Esophagus (tissue), 2 donors: ENCODE data around the gene RNF144B. TPM values are rescaled to one million over a fixed set of nuclear protein-coding genes. Genes with fewer than 3 reads are reported as not detected.
A peak's percentile ranks its signal among the peaks of the same experiment; 100 is the strongest.

Experiments
- H3K27ac ChIP-seq, 2 donors: one replicate each; pipeline ENCODE4 v1.5.1; 2013; ENCODE audit warnings: low read depth in 2 of 2, mild to moderate bottlenecking in 2 of 2, inconsistent platforms in 1 of 2, low read length in 1 of 2, moderate library complexity in 1 of 2
- H3K27me3 ChIP-seq, 2 donors: one replicate each; pipeline ENCODE4 v1.6.1; 2013; ENCODE audit warnings: low read length in 2 of 2, control low read depth in 1 of 2, mild to moderate bottlenecking in 1 of 2; ENCODE audit not compliant: insufficient read depth in 2 of 2, control insufficient read depth in 1 of 2
- H3K36me3 ChIP-seq, 2 donors: one replicate each; pipeline ENCODE4 v1.6.1; 2013; ENCODE audit warnings: low read length in 1 of 2; ENCODE audit not compliant: control insufficient read depth in 2 of 2, insufficient read depth in 2 of 2
- H3K4me1 ChIP-seq, 2 donors: one replicate each; pipeline ENCODE4 v1.6.1; 2013; ENCODE audit warnings: low read length in 1 of 2; ENCODE audit not compliant: control insufficient read depth in 2 of 2, insufficient read depth in 2 of 2
- H3K4me3 ChIP-seq, 2 donors: one replicate each; pipeline ENCODE4 v1.5.1; 2013; ENCODE audit warnings: low read length in 2 of 2, mild to moderate bottlenecking in 2 of 2, low read depth in 1 of 2, moderate library complexity in 1 of 2
- H3K9me3 ChIP-seq, 2 donors: one replicate each; pipeline ENCODE4 v1.6.1; 2013; ENCODE audit warnings: mild to moderate bottlenecking in 2 of 2, low read depth in 1 of 2, low read length in 1 of 2, moderate library complexity in 1 of 2; ENCODE audit not compliant: control insufficient read depth in 2 of 2, insufficient read depth in 1 of 2
- WGBS, 2 donors: extraction: QIAGEN DNeasy Blood & Tissue Kit; methylation state at CpG; one replicate each; pipeline ENCODE4 v1.1.7; 2013; 5-methylcytosine and 5-hydroxymethylcytosine counted together
- polyA plus RNA-seq, 2 donors: library from polyadenylated mRNA; stranded (reverse); fragments of 200-250 nt; gene quantifications; one replicate each; pipeline ENCODE4 v1.2.3, GENCODE V29; 2013
- donor health status: healthy with polysubstance abuse.
- donor health status: Bipolar disorder and iron deficiency.

Gene RNF144B
- polyA plus RNA-seq, 2 donors, result 5.4 to 6.5 TPM

GRCh38 chr6:18496462-18496861 lies 109.3 kb downstream of the RNF144B start:
- 59 to 62% methylated on average over 3 of the region's 3 CpGs for WGBS, 2 donors
- Histone ChIP-seq H3K9me3 (no peaks in the 10 kb centered on the region), H3K36me3 (peaks cover 0 to 3% of the 10 kb centered on the region in 2 donors), H3K27me3 (no peaks in the 10 kb centered on the region), H3K4me3 (no peak overlapping the region), H3K27ac (no peak overlapping the region), H3K4me1 (peaks cover 0 to under 1% of the 10 kb centered on the region in 2 donors)

GRCh38 chr6:18497006-18497405 lies 109.9 kb downstream of the RNF144B start:
- H3K4me3 ChIP-seq, result no peak overlapping the region
- H3K9me3 ChIP-seq, result no peaks in the 10 kb centered on the region
- peaks cover 0 to 3% of the 10 kb centered on the region in 2 donors for H3K36me3 ChIP-seq
- 84 to 90% methylated on average over 2 of the region's 2 CpGs for WGBS, 2 donors
- H3K4me1 ChIP-seq, result no peaks in the 10 kb centered on the region
- no peaks in the 10 kb centered on the region for H3K27me3 ChIP-seq
- H3K27ac ChIP-seq, result no peak overlapping the region

DNA sequence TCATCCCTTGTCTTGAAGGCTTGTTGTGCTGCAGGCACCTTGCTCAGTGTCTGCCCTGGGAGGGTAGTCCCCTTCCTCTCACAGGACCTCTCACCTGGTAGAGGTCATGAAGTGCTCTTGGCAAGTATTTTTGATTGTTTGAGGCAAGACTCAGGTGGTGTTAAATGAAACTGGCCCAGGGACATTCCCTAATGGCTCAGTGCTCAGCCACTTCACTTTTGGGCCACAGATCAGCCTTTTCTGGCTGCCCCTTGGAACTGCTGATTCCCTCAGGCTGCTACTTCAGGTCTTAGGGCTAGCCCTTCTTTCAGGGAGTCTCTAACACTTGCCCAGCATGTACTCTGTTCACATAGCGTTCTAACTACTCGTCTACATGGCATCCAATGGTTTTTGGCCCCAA lies 111.3 kb downstream of the RNF144B start:
- H3K36me3 ChIP-seq, result peaks cover 0 to 3% of the 10 kb centered on the region in 2 donors
- 72 to 83% methylated on average over 2 of the region's 2 CpGs for WGBS, 2 donors
- peaks cover 0 to 2% of the 10 kb centered on the region in 2 donors for H3K4me1 ChIP-seq
- no peak overlapping the region for H3K27ac ChIP-seq
- H3K4me3 ChIP-seq, result no peak overlapping the region
- no peaks in the 10 kb centered on the region for H3K27me3 ChIP-seq
- no peaks in the 10 kb centered on the region for H3K9me3 ChIP-seq

GRCh38 chr6:18500921-18501662 lies 113.9 kb downstream of the RNF144B start:
- Histone ChIP-seq H3K36me3 (peaks cover 0 to 3% of the 10 kb centered on the region in 2 donors), H3K27me3 (no peaks in the 10 kb centered on the region), H3K9me3 (no peaks in the 10 kb centered on the region), H3K27ac (no peak overlapping the region), H3K4me1 (peaks cover 0 to 3% of the 10 kb centered on the region in 2 donors), H3K4me3 (no peak overlapping the region)
- WGBS, 2 donors, result 92 to 94% methylated on average over 12 of the region's 12 CpGs

- Histone ChIP-seq H3K4me3 (no peak overlapping the region), H3K9me3 (no peaks in the 10 kb centered on the region), H3K36me3 (peaks cover 0 to 3% of the 10 kb centered on the region in 2 donors), H3K27me3 (no peaks in the 10 kb centered on the region), H3K4me1 (peaks cover 0 to 3% of the 10 kb centered on the region in 2 donors), H3K27ac (no peak overlapping the region)
- WGBS, 2 donors, result 38 to 46% methylated on average over 4 of the region's 4 CpGs
Measured at GRCh38 chr6:18501663-18502013, 114.5 kb downstream of the RNF144B start.

GRCh38 chr6:18503206-18503592 lies 116.0 kb downstream of the RNF144B start:
- Histone ChIP-seq H3K27ac (peak overlapping the region in 1 of 2 donors; percentile 13), H3K9me3 (no peaks in the 10 kb centered on the region), H3K4me1 (peaks cover 0 to 3% of the 10 kb centered on the region in 2 donors), H3K4me3 (no peak overlapping the region), H3K27me3 (no peaks in the 10 kb centered on the region), H3K36me3 (peaks cover 0 to 3% of the 10 kb centered on the region in 2 donors)

- peaks cover 0 to 3% of the 10 kb centered on the region in 2 donors for H3K4me1 ChIP-seq
- no peaks in the 10 kb centered on the region for H3K9me3 ChIP-seq
- WGBS, 2 donors, result 26 to 31% methylated on average over 11 of the region's 11 CpGs
- H3K36me3 ChIP-seq, result peaks cover 0 to 3% of the 10 kb centered on the region in 2 donors
- no peaks in the 10 kb centered on the region for H3K27me3 ChIP-seq
- peak overlapping the region in 1 of 2 donors; percentile 13 for H3K27ac ChIP-seq
- H3K4me3 ChIP-seq, result peak overlapping the region in 1 of 2 donors; percentile 48
Measured at GRCh38 chr6:18503593-18504231, 116.6 kb downstream of the RNF144B start.

- 33% methylated on average over 2 of the region's 2 CpGs for whole genome bisulfite sequencing, 2 donors
- Histone ChIP-seq H3K4me1 (peaks cover 0 to 3% of the 10 kb centered on the region in 2 donors), H3K9me3 (no peaks in the 10 kb centered on the region), H3K4me3 (peak overlapping the region in 1 of 2 donors; percentile 48), H3K27me3 (no peaks in the 10 kb centered on the region), H3K36me3 (peaks cover 0 to 3% of the 10 kb centered on the region in 2 donors), H3K27ac (no peak overlapping the region)
Measured at GRCh38 chr6:18504232-18504596, 117.1 kb downstream of the RNF144B start.

DNA sequence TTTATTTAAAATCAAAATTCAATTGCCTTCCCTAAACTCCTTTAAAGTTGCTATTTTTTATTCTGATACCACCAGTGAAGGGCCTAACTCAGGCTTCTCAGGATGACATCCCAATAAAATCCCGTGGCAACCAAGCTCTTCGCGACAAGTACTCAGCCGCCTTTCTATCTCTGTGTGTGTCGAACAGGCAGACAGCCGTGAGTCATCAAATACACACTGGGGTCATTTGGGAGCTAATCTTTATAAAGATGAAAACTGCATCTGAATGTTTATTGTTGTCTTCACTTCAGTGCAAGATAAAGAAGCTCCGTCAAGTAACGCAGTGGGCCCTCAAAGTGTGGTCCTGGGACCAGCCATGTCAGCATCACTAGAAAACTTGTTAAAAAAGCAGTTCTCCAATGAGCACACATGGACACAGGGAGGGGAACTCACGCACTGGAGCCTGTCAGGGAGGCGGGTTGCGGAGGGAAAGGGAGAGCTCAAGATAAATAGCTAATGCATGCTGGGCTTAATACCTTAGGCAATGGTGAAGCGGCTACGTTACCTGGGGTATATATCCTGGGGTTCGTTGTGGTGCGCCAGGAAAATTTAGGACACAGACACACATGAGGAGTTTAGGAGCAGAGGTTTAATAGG lies 119.3 kb downstream of the RNF144B start:
- Histone ChIP-seq H3K9me3 (no peaks in the 10 kb centered on the region), H3K27ac (no peak overlapping the region), H3K4me3 (no peak overlapping the region), H3K4me1 (peaks cover 0 to 3% of the 10 kb centered on the region in 2 donors), H3K36me3 (no peaks in the 10 kb centered on the region), H3K27me3 (no peaks in the 10 kb centered on the region)
- WGBS, 2 donors, result 83 to 84% methylated on average over 15 of the region's 15 CpGs
